ENCODE results near the gene HIVEP3. TPM values are rescaled to one million over a fixed set of nuclear protein-coding genes. Genes with fewer than 3 reads are reported as not detected.

HIVEP3 gene
- total RNA-seq, 2 donors from 2014 or later, result 4.7 to 5.8 TPM

DNA sequence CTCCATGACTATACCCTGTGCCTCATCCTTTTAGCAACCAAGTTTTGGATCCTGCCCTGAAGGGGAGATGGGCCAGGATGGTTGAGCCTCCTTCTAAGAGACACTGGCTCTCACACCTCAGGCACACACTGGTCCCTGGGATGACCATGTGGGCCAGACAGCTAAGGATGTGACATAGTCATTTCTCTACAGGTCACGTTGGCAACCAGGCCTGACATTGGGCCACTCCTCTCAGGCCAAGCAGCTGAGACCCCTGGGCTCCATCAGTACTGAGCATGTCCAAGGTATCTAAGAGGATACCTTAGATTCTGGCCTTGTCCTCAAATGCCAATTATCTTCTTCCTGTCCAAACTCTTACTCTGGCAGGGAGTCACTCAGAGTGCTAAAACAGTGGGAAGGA lies 238.7 kb downstream of the HIVEP3 start:
- H3K9me3 ChIP-seq, result no peaks in the 10 kb centered on the region
- H3K27me3 ChIP-seq, result no peaks in the 10 kb centered on the region
- H3K36me3 ChIP-seq, result no peaks in the 10 kb centered on the region
- H3K4me3 ChIP-seq, result no peak overlapping the region
- H3K4me1 ChIP-seq, result peaks cover 0 to 41% of the 10 kb centered on the region in 2 donors
- H3K27ac ChIP-seq, result no peak overlapping the region
- TF ChIP-seq, protein P1, sequence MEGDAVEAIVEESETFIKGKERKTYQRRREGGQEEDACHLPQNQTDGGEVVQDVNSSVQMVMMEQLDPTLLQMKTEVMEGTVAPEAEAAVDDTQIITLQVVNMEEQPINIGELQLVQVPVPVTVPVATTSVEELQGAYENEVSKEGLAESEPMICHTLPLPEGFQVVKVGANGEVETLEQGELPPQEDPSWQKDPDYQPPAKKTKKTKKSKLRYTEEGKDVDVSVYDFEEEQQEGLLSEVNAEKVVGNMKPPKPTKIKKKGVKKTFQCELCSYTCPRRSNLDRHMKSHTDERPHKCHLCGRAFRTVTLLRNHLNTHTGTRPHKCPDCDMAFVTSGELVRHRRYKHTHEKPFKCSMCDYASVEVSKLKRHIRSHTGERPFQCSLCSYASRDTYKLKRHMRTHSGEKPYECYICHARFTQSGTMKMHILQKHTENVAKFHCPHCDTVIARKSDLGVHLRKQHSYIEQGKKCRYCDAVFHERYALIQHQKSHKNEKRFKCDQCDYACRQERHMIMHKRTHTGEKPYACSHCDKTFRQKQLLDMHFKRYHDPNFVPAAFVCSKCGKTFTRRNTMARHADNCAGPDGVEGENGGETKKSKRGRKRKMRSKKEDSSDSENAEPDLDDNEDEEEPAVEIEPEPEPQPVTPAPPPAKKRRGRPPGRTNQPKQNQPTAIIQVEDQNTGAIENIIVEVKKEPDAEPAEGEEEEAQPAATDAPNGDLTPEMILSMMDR (IDR thresholded peaks at IDR 0.05), result no peak
- no peak for DNase-seq (ENCODE audit: low spot score)

DNA sequence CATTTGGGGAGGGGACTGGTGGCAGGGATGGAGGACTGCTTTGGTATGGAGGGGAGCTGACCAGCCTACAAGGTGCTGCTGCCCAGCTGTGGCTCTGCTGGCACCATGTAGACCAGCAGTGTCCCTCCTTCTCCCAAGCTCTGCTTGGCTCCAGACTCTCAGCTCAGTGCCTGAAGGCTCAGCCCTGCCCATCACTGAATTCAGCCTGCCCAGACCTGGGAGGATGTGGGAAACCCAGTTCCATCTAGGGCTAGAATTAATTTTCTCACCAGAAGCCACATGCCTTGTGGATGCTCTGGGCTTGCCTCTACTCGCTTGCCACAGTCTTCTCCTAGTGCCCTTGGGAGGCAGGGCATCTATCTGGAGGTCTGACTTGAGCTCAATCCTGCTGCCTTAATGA lies 239.2 kb downstream of the HIVEP3 start:
- no peaks in the 10 kb centered on the region for H3K36me3 ChIP-seq
- H3K27ac ChIP-seq, result no peak overlapping the region
- H3K27me3 ChIP-seq, result no peaks in the 10 kb centered on the region
- H3K4me1 ChIP-seq, result peaks cover 0 to 38% of the 10 kb centered on the region in 2 donors
- no peak for DNase-seq (ENCODE audit: low spot score)
- TF ChIP-seq, protein P1 (IDR thresholded peaks at IDR 0.05), result no peak
- H3K9me3 ChIP-seq, result no peaks in the 10 kb centered on the region
- no peak overlapping the region for H3K4me3 ChIP-seq

DNA sequence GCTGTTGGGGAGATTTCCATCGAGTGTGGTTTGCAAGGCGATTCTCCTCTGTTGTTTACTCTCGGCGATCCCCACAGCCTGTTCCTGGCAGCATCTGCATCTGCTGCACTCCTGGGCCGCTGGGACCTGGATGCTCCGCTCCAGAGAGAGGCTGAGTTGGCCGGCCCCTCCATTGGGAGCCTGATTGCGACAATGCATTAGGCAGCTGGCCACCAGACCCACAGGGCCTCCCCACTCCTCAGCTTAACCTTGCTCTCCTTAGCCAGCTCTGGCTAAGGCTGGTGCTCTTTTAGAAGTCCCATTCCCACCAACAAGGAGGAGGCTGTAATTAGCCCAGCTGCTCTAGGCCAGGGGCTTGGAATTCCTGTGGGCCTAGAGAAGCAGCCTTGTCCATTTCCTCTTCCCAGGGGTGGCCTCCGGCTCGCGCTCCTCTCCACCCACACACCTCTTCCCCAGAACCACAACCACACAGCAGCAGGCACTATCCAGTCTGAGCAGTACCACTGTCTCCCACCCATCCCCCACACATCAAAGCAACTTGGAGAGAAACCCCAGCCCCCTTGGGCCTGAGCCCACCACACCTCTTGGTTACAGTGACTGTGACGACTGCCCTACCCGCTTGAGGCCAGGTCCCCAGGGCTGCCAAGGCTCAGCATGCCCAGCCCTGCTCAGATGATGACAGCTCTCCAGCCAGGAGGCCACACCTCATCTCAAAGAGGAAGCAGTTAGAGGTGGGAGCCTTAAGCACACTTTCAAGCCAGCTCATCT lies 240.4 kb downstream of the HIVEP3 start:
- no peak overlapping the region for H3K4me3 ChIP-seq
- H3K9me3 ChIP-seq, result no peaks in the 10 kb centered on the region
- no peak for DNase-seq (ENCODE audit: low spot score)
- H3K27ac ChIP-seq, result peak overlapping the region in 1 of 2 donors; percentile 0
- TF ChIP-seq, protein P1 (IDR thresholded peaks at IDR 0.05), result no peak
- no peaks in the 10 kb centered on the region for H3K27me3 ChIP-seq
- H3K4me1 ChIP-seq, result peaks cover 0 to 33% of the 10 kb centered on the region in 2 donors
- no peaks in the 10 kb centered on the region for H3K36me3 ChIP-seq

DNA sequence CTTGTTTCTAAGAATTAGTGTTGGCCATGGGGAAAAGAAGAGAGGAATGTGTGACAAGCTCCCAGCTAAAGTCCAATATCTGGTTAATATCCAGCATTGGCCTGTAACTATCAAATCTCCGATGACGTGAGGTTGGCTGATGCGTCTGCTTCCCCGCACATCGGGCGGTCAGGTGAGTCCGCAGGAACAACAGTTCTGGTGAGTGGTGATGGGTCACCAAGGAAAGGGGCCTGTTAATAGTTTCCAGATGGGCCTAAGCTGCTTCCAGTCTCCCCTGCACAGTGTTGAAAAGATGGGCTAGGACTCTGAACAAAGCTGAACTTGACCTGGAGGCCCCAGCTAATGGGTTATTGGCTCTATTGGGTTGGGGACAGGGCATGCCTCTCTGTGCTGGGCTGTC lies 241.1 kb downstream of the HIVEP3 start:
- H3K27ac ChIP-seq, result peak overlapping the region in 1 of 2 donors; percentile 0
- no peaks in the 10 kb centered on the region for H3K36me3 ChIP-seq
- no peaks in the 10 kb centered on the region for H3K9me3 ChIP-seq
- H3K27me3 ChIP-seq, result no peaks in the 10 kb centered on the region
- TF ChIP-seq, protein P1 (IDR thresholded peaks at IDR 0.05), result no peak
- peaks cover 0 to 37% of the 10 kb centered on the region in 2 donors for H3K4me1 ChIP-seq
- H3K4me3 ChIP-seq, result no peak overlapping the region
- no peak for DNase-seq (ENCODE audit: low spot score)

DNA sequence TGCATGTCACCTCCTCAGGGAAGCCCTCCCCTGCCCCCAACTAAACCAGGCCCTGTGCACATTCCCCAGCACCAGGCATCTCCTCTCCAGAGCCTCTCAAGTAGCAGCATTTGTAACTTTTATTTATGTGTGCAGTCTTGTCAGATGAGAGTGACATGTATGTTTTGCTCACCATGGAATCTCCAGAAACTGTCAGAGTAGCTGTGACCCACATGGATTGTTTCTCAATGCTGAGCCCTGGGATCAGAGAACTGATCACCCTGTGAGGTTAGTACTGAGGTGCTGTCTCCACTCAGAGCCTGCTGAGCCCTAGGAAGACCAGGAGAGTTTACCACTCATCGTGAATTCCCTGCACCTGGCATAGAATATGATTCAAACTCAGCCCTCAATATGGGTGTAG lies 243.3 kb downstream of the HIVEP3 start:
- DNase-seq (ENCODE audit: low spot score), result no peak
- no peaks in the 10 kb centered on the region for H3K27me3 ChIP-seq
- H3K36me3 ChIP-seq, result no peaks in the 10 kb centered on the region
- peaks cover 0 to 23% of the 10 kb centered on the region in 2 donors for H3K4me1 ChIP-seq
- no peak overlapping the region for H3K27ac ChIP-seq
- H3K4me3 ChIP-seq, result no peak overlapping the region
- TF ChIP-seq, protein P1 (IDR thresholded peaks at IDR 0.05), result no peak
- no peaks in the 10 kb centered on the region for H3K9me3 ChIP-seq

DNA sequence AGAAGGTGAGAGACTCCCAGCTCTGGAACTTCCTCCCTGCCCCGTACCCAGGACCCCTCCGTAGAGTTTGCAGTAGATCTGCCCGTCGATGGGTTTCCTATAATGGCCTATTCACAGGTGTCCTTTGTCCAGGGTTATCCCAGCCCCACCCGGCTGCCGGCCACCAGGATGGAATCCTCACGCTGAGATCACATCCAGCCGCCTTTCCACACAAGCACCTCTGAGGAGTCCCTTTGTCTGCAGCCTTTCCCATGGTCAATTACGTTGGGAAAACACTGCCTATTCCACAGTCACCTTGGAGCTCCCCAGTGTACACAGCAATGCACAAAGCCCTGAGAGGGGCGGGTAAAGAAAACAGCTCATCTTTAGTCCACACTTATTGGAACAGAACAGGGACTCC lies 244.2 kb downstream of the HIVEP3 start:
- Histone ChIP-seq H3K9me3 (no peaks in the 10 kb centered on the region), H3K4me3 (no peak overlapping the region), H3K27ac (no peak overlapping the region), H3K27me3 (no peaks in the 10 kb centered on the region), H3K4me1 (peaks cover 0 to 23% of the 10 kb centered on the region in 2 donors), H3K36me3 (no peaks in the 10 kb centered on the region)
- DNase-seq (ENCODE audit: low spot score), result no peak
- TF ChIP-seq, protein P1 (IDR thresholded peaks at IDR 0.05), result no peak

All from right atrium auricular region (tissue), 2 donors.